ENCODE measurements around the gene GTF3C4. TPM values are rescaled to one million over a fixed set of nuclear protein-coding genes. Genes with fewer than 3 reads are reported as not detected.

Gene GTF3C4
- total RNA-seq, 2 experiments from 2014 or later = 16.2 to 16.4 TPM

GRCh38 chr9:132729235-132729890 lies 59.1 kb downstream of the GTF3C4 start:
- no peaks in the 10 kb centered on the region for H3K9me3 Mint-ChIP-seq
- ATAC-seq (no peak), DNase-seq (no peak)
- no peak for TF ChIP-seq CTCF (IDR thresholded peaks at IDR 0.05)
- CTCF ChIA-PET = no interaction called here
- no peaks in the 10 kb centered on the region for H3K4me1 Mint-ChIP-seq (ENCODE audit: low read depth)
- POLR2A ChIA-PET = no interaction called here
- H3K36me3 Mint-ChIP-seq (ENCODE audit: low read depth) = no peaks in the 10 kb centered on the region
- H3K27me3 Mint-ChIP-seq = peaks cover 2% of the 10 kb centered on the region
- intact Hi-C loops (cut with micrococcal nuclease) = no loop called here
- no peak overlapping the region for H3K27ac Mint-ChIP-seq
- H3K4me3 Mint-ChIP-seq = no peak overlapping the region

- H3K9me3 Mint-ChIP-seq = no peaks in the 10 kb centered on the region
- POLR2A ChIA-PET = no interaction called here
- no peaks in the 10 kb centered on the region for H3K36me3 Mint-ChIP-seq (ENCODE audit: low read depth)
- H3K4me1 Mint-ChIP-seq (ENCODE audit: low read depth) = no peaks in the 10 kb centered on the region
- no peak for ATAC-seq
- H3K4me3 Mint-ChIP-seq = no peak overlapping the region
- H3K27ac Mint-ChIP-seq = no peak overlapping the region
- intact Hi-C loops (cut with micrococcal nuclease) = no loop called here
- CTCF ChIA-PET = no interaction called here
- TF ChIP-seq CTCF (IDR thresholded peaks at IDR 0.05) = no peak
- H3K27me3 Mint-ChIP-seq = peaks cover 2% of the 10 kb centered on the region
- DNase-seq = no peak
Measured at GRCh38 chr9:132730054-132731033, 60.1 kb downstream of the GTF3C4 start.

GRCh38 chr9:132731230-132731629 lies 61.0 kb downstream of the GTF3C4 start:
- Mint-ChIP-seq H3K9me3 (no peaks in the 10 kb centered on the region), H3K27me3 (peaks cover 2% of the 10 kb centered on the region), H3K27ac (no peak overlapping the region), H3K4me3 (no peak overlapping the region), H3K36me3 (ENCODE audit: low read depth) (no peaks in the 10 kb centered on the region), H3K4me1 (ENCODE audit: low read depth) (no peaks in the 10 kb centered on the region)
- POLR2A ChIA-PET = no interaction called here
- DNase-seq = no peak
- CTCF ChIA-PET = no interaction called here
- no peak for ATAC-seq
- TF ChIP-seq CTCF (IDR thresholded peaks at IDR 0.05) = no peak
- intact Hi-C loops (cut with micrococcal nuclease) = no loop called here

- no peak for TF ChIP-seq CTCF (IDR thresholded peaks at IDR 0.05)
- DNase-seq = no peak
- H3K27me3 Mint-ChIP-seq = peaks cover 4% of the 10 kb centered on the region
- ATAC-seq = no peak
- no peaks in the 10 kb centered on the region for H3K36me3 Mint-ChIP-seq (ENCODE audit: low read depth)
- CTCF ChIA-PET = no interaction called here
- POLR2A ChIA-PET = no interaction called here
- H3K4me3 Mint-ChIP-seq = no peak overlapping the region
- no peak overlapping the region for H3K27ac Mint-ChIP-seq
- no peaks in the 10 kb centered on the region for H3K4me1 Mint-ChIP-seq (ENCODE audit: low read depth)
- no peaks in the 10 kb centered on the region for H3K9me3 Mint-ChIP-seq
- intact Hi-C loops (cut with micrococcal nuclease) = no loop called here
Measured at GRCh38 chr9:132732326-132733259, 62.3 kb downstream of the GTF3C4 start.

Measured in activated CD8-positive, alpha-beta T cell treated with anti-CD3 and anti-CD28 coated beads for 36 hours (primary cell).